Adipocyte (in vitro differentiated cells): ENCODE results near the gene ADAT3.
A peak's percentile ranks its signal among the peaks of the same experiment; 100 is the strongest.

ENCODE experiments used
- DNase-seq: peaks from one replicate; pipeline ENCODE4 v3.0.0-alpha.2; 2015; ENCODE audit warnings: low read depth
- H3K27me3 ChIP-seq: replicated peaks from 2 replicates; pipeline ENCODE4 v1.7.0; 2013; ENCODE audit warnings: mild to moderate bottlenecking, low read length, moderate library complexity; ENCODE audit not compliant: control insufficient read depth, insufficient read depth
- H3K36me3 ChIP-seq: 2 replicates; pipeline ENCODE4 v1.7.0; 2013; ENCODE audit warnings: low read length, mild to moderate bottlenecking, moderate library complexity; ENCODE audit not compliant: control insufficient read depth, insufficient read depth, severe bottlenecking
- H3K4me1 ChIP-seq: 2 replicates; pipeline ENCODE4 v1.7.0; 2013; ENCODE audit warnings: mild to moderate bottlenecking, low read length, moderate library complexity; ENCODE audit not compliant: control insufficient read depth, insufficient read depth
- H3K4me3 ChIP-seq: 2 replicates; pipeline ENCODE4 v1.7.0; 2013; ENCODE audit warnings: mild to moderate bottlenecking, low read length, moderate library complexity
- H3K9ac ChIP-seq: 2 replicates; pipeline ENCODE4 v1.7.0; 2013; ENCODE audit warnings: mild to moderate bottlenecking, low read length, moderate library complexity
- H3K9me3 ChIP-seq: 2 replicates; pipeline ENCODE4 v1.7.0; 2013; ENCODE audit warnings: mild to moderate bottlenecking, low read length, moderate library complexity; ENCODE audit not compliant: control insufficient read depth

Gene ADAT3

DNA sequence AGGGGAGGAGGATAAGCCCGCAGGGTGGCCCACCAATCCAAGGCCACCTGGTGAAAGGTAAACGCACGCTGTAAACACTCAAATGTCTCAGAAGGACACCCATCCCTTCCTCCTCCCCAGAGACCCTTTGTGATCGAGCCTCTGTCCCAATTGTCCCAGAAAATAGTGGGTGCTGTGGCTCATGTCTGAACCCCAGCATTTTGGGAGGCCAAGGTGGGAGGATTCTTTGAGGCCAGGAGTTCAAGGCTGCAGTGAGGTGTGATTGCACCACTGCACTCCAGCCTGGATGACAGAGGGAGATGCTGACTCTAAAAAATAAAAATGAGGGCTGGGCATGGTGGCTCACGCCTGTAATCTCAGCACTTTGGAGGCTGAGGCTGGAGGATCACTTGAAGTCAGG is 16.8 kb upstream of the ADAT3 start:
- H3K9me3 ChIP-seq: no peaks in the 10 kb centered on the region
- no peaks in the 10 kb centered on the region for H3K27me3 ChIP-seq
- no peaks in the 10 kb centered on the region for H3K36me3 ChIP-seq
- no peak overlapping the region for H3K4me3 ChIP-seq
- peak overlapping the region; percentile 4 for H3K9ac ChIP-seq
- no peak for DNase-seq
- peaks cover 19% of the 10 kb centered on the region for H3K4me1 ChIP-seq

DNA sequence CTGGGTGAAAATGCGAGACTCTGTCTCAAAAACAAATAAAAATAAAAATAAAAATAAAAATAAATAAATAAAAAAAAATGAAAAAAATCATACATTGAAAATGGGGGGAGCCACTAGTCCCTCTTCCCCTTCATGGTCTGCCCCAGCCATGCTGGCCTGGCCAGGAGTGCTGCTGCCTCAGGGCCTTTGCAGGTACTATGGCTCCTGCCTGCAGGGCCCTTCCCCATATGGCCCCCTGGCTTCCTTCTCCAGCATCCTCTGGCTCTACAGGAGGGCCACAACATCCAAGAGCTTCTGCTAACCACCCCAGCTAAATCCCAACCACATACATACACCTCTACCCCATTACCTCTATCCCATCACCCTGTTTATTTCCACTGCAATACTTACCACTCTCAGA is 15.3 kb upstream of the ADAT3 start:
- no peak overlapping the region for H3K9ac ChIP-seq
- H3K9me3 ChIP-seq: no peaks in the 10 kb centered on the region
- H3K4me3 ChIP-seq: no peak overlapping the region
- no peaks in the 10 kb centered on the region for H3K36me3 ChIP-seq
- H3K27me3 ChIP-seq: no peaks in the 10 kb centered on the region
- no peak for DNase-seq
- H3K4me1 ChIP-seq: peaks cover 7% of the 10 kb centered on the region

- peaks cover 4% of the 10 kb centered on the region for H3K4me1 ChIP-seq
- no peaks in the 10 kb centered on the region for H3K27me3 ChIP-seq
- H3K9ac ChIP-seq: no peak overlapping the region
- no peaks in the 10 kb centered on the region for H3K36me3 ChIP-seq
- DNase-seq: no peak
- no peak overlapping the region for H3K4me3 ChIP-seq
- H3K9me3 ChIP-seq: no peaks in the 10 kb centered on the region
Observed at GRCh38 chr19:1893791-1894190, 11.4 kb upstream of the ADAT3 start.

DNA sequence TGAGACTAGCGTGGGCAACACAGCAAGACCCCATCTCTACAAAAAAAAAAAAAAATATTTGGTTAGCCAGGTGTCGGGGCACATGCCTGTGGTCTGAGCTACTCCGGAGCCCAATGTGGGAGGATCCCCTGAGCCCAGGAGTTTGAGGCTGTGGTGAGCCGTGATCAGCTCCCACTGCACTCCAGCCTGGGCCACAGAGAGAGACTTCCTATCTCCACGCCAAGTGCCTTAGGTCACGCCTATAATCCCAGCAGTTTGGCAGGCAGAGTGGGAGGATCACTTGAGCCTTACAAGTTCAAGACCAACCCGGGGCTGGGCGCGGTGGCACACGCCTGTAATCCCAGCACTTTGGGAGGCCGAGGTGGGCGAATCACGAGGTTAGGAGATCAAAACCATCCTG is 8.7 kb upstream of the ADAT3 start:
- H3K9ac ChIP-seq: no peak overlapping the region
- H3K36me3 ChIP-seq: no peaks in the 10 kb centered on the region
- peaks cover 4% of the 10 kb centered on the region for H3K4me1 ChIP-seq
- no peaks in the 10 kb centered on the region for H3K27me3 ChIP-seq
- no peak for DNase-seq
- no peak overlapping the region for H3K4me3 ChIP-seq
- H3K9me3 ChIP-seq: no peaks in the 10 kb centered on the region

DNA sequence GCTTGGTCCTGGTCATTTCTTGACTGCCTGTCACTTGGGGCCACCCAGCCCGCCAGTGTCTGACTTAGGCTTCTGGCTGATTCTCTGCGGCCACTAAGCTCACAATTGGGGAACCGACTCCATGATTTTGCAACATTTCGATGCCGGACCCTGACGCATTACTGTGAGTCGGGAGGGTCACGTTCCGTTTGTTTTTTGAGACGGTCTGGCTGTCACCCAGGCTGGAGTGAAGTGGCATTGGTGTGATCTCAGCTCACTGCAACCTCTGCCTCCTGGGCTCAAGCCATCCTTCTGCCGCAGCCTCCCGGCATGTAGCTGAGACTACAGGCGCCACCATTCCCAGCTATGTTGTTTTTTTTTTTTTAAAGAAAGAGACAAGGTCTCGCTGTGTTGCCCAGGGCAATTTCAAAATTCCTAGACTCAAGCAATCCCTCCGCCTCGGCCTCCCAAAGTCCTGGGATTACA is 3.2 kb upstream of the ADAT3 start:
- Histone ChIP-seq H3K36me3 (no peaks in the 10 kb centered on the region), H3K4me3 (no peak overlapping the region), H3K4me1 (peaks cover 13% of the 10 kb centered on the region), H3K9me3 (no peaks in the 10 kb centered on the region), H3K27me3 (no peaks in the 10 kb centered on the region), H3K9ac (no peak overlapping the region)
- DNase-seq: no peak

GRCh38 chr19:1902923-1903322 is 2.3 kb upstream of the ADAT3 start:
- Histone ChIP-seq H3K4me3 (no peak overlapping the region), H3K4me1 (peaks cover 9% of the 10 kb centered on the region), H3K36me3 (no peaks in the 10 kb centered on the region), H3K27me3 (no peaks in the 10 kb centered on the region), H3K9me3 (no peaks in the 10 kb centered on the region), H3K9ac (peak overlapping the region; percentile 1)
- no peak for DNase-seq

DNA sequence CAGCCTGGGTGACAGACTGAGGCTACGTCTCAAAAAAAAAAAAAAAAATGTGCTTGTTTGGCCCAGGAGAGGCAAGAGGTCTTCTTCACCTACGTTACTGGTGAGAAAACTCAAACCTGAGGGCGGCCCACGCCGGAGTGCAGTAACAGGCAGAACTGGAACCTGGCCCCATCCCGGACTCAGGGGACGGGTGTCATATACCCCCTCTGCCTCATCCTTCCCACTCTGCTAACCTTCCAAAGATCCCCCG is 414 bp upstream of the ADAT3 start:
- peak overlapping the region; percentile 63 for H3K4me3 ChIP-seq
- no peak for DNase-seq

GRCh38 chr19:1905863-1906375 is 720 bp downstream of the ADAT3 start:
- H3K9ac ChIP-seq: peak overlapping the region; percentile 89
- DNase-seq: no peak
- H3K27me3 ChIP-seq: no peaks in the 10 kb centered on the region
- no peaks in the 10 kb centered on the region for H3K36me3 ChIP-seq
- H3K4me3 ChIP-seq: peak overlapping the region; percentile 88
- peaks cover 21% of the 10 kb centered on the region for H3K4me1 ChIP-seq
- H3K9me3 ChIP-seq: no peaks in the 10 kb centered on the region

More for the DNA sequence above, 414 bp upstream of the ADAT3 start:
- Histone ChIP-seq H3K9me3 (no peaks in the 10 kb centered on the region), H3K4me1 (peaks cover 14% of the 10 kb centered on the region), H3K36me3 (no peaks in the 10 kb centered on the region), H3K9ac (peak overlapping the region; percentile 56), H3K27me3 (no peaks in the 10 kb centered on the region)

DNA sequence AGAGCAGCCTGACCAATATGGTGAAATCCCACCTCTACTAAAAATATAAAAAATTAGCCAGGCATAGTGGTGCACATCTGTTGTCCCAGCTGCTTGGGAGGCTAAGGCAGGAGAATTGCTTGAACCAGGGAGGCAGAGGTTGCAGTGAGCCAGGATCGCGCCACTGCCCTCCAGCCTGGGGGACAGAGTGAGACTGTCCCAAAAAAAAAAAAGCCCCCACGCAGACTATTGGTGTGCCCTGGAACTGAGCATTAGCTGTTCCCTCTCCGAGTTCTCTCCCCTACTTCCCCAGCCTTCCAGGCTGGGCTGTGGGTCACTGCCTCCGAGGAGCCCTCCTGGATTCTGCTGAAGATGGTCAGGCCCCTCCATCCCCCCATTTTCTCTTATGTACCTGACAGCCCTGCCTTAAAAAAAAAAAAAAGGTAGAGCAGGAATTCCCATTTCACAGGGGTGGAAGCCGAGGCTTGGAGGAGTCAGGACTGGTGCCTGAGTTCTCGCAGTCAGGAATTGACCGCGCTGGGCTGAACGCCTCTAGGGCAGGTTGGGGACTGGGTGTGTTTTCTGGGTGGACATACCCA is 1.9 kb downstream of the ADAT3 start:
- no peaks in the 10 kb centered on the region for H3K9me3 ChIP-seq
- no peaks in the 10 kb centered on the region for H3K27me3 ChIP-seq
- peaks cover 21% of the 10 kb centered on the region for H3K4me1 ChIP-seq
- no peak overlapping the region for H3K4me3 ChIP-seq
- H3K9ac ChIP-seq: no peak overlapping the region
- no peaks in the 10 kb centered on the region for H3K36me3 ChIP-seq
- no peak for DNase-seq

DNA sequence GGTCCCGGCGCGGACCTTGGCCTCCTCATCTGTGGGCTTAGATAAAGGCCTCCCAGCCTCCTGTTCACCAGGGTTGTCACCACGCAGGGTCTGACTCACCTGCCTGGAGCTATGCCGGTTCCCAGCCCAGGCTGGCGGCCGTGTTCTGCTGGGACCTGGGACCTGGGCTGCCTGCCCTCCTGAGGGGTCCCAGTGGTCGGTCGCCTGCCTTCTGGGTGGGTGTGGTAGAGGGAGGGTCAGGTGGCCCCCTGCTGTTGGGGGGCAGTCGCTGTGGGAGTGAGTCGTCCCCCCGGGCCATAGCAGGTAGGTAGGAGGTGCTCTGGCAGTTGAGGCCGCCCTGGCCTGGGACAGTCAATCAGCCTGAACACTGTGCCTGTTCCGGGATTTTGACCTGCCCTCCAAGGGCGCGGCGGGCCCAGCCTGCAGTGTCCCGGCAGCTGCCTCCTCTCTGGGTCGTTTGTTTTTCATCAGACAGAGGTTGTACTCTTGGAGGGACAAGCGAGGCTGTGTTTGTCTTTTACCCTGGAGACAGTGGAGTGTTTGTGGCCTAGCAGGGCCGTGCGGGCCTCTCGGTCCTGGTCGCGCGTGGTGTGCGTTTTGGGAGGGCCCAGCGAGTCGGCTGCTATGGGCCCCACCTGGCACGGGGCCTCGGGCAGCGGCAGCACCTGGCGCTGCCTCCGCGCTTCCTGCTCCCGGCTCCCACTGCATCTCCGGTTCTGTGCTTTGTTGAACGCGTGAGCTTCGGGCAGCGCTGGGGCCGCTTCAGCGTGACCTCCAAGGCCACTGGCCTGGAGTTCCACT is 2.6 kb downstream of the ADAT3 start:
- H3K9ac ChIP-seq: no peak overlapping the region
- H3K4me3 ChIP-seq: no peak overlapping the region
- H3K27me3 ChIP-seq: no peaks in the 10 kb centered on the region
- peaks cover 21% of the 10 kb centered on the region for H3K4me1 ChIP-seq
- H3K9me3 ChIP-seq: no peaks in the 10 kb centered on the region
- no peak for DNase-seq
- peaks cover 2% of the 10 kb centered on the region for H3K36me3 ChIP-seq

GRCh38 chr19:1908364-1908678 is 3.1 kb downstream of the ADAT3 start:
- peaks cover 21% of the 10 kb centered on the region for H3K4me1 ChIP-seq
- H3K9ac ChIP-seq: no peak overlapping the region
- H3K4me3 ChIP-seq: no peak overlapping the region
- peaks cover 7% of the 10 kb centered on the region for H3K36me3 ChIP-seq
- H3K9me3 ChIP-seq: no peaks in the 10 kb centered on the region
- H3K27me3 ChIP-seq: no peaks in the 10 kb centered on the region
- DNase-seq: no peak

- H3K36me3 ChIP-seq: peaks cover 10% of the 10 kb centered on the region
- H3K9me3 ChIP-seq: no peaks in the 10 kb centered on the region
- H3K4me3 ChIP-seq: no peak overlapping the region
- no peak for DNase-seq
- H3K4me1 ChIP-seq: peaks cover 19% of the 10 kb centered on the region
- no peaks in the 10 kb centered on the region for H3K27me3 ChIP-seq
- peak overlapping the region; percentile 34 for H3K9ac ChIP-seq
Observed at GRCh38 chr19:1909761-1910080, 4.5 kb downstream of the ADAT3 start.
